Right renal cortex interstitium (tissue), 3 donors: ENCODE data around the gene KHDRBS2. TPM values are rescaled to one million over a fixed set of nuclear protein-coding genes. Genes with fewer than 3 reads are reported as not detected.

ENCODE experiments used
- DNase-seq, 3 donors: peaks; one replicate each; pipeline ENCODE4 v3.0.0-alpha.2; 2013; ENCODE audit warnings: low read depth in 3 of 3, low spot score in 2 of 3
- polyA plus RNA-seq, 3 donors: library from polyadenylated mRNA; unstranded; fragments of 120-200 nt; gene quantifications; one replicate each; pipeline ENCODE4 v1.2.1, GENCODE V29; 2013; ENCODE audit not compliant: insufficient read length in 3 of 3

Gene KHDRBS2
- polyA plus RNA-seq, 3 donors: 1.9 to 3.0 (median 2.1) TPM

- DNase-seq: no peak
These were observed 636.2 kb downstream of the KHDRBS2 start for GRCh38 chr6:61649845-61650244.

GRCh38 chr6:61640463-61640862, 645.6 kb downstream of the KHDRBS2 start:
- DNase-seq: no peak
